Small intestine (tissue), 7 donors: ENCODE data around the gene GJD4. TPM values are rescaled to one million over a fixed set of nuclear protein-coding genes. Genes with fewer than 3 reads are reported as not detected.
A peak's percentile ranks its signal among the peaks of the same experiment; 100 is the strongest.

Experiments
- DNase-seq, 2 donors: peaks; one replicate each; pipeline versions ENCODE4 v3.0.0 to v3.0.0-alpha.2; 2013
- FAIRE-seq: peaks from 2 replicates; lab custom pipeline; 2012; peaks lifted over from hg19 to GRCh38; lab: Jason Lieb, UNC
- H3K27ac ChIP-seq, 3 donors: one replicate each; pipeline ENCODE4 v1.5.1; 2013; ENCODE audit warnings: low read length in 2 of 3, mild to moderate bottlenecking in 2 of 3, control low read depth in 1 of 3, inconsistent platforms in 1 of 3, low read depth in 1 of 3, moderate library complexity in 1 of 3
- H3K27me3 ChIP-seq, 3 donors: one replicate each; pipeline ENCODE4 v1.6.1; 2013; ENCODE audit warnings: low read length in 3 of 3, inconsistent platforms in 1 of 3; ENCODE audit not compliant: control insufficient read depth in 3 of 3, insufficient read depth in 3 of 3
- H3K36me3 ChIP-seq, 3 donors: one replicate each; pipeline ENCODE4 v1.6.1; 2013; ENCODE audit warnings: low read length in 3 of 3, inconsistent platforms in 1 of 3, low read depth in 1 of 3, mild to moderate bottlenecking in 1 of 3, moderate library complexity in 1 of 3; ENCODE audit not compliant: control insufficient read depth in 3 of 3, insufficient read depth in 2 of 3
- H3K4me1 ChIP-seq, 3 donors: one replicate each; pipeline ENCODE4 v1.6.1; 2013; ENCODE audit warnings: low read length in 2 of 3, inconsistent platforms in 1 of 3, low read depth in 1 of 3, mild to moderate bottlenecking in 1 of 3, moderate library complexity in 1 of 3; ENCODE audit not compliant: control insufficient read depth in 3 of 3, insufficient read depth in 2 of 3
- H3K4me3 ChIP-seq, 3 donors: one replicate each; pipeline ENCODE4 v1.5.1; 2013; ENCODE audit warnings: low read length in 3 of 3, control low read depth in 1 of 3, inconsistent platforms in 1 of 3, low read depth in 1 of 3, mild to moderate bottlenecking in 1 of 3, moderate library complexity in 1 of 3
- H3K9me3 ChIP-seq, 2 donors: one replicate each; pipeline ENCODE4 v1.6.1; 2013; ENCODE audit warnings: low read depth in 1 of 2, low read length in 1 of 2; ENCODE audit not compliant: control insufficient read depth in 2 of 2, insufficient read depth in 1 of 2
- WGBS, 3 donors: extraction: QIAGEN DNeasy Blood & Tissue Kit; methylation state at CpG; one replicate each; pipeline ENCODE4 v1.1.7; 2013; 5-methylcytosine and 5-hydroxymethylcytosine counted together
- polyA plus RNA-seq, 4 donors: library from polyadenylated mRNA; stranded (reverse) in 3 of 4; unstranded in 1 of 4; fragments of 200-250 nt in 3 of 4; fragments of 120-200 nt in 1 of 4; gene quantifications; one replicate each; pipeline versions ENCODE4 v1.2.1 to v1.2.3, GENCODE V29; 2013
- donor health status: healthy with polysubstance abuse.
- donor health status: control.
- donor health status: control.
- donor health status: Bipolar disorder and iron deficiency.
- donor health status: healthy.

GJD4 gene
- polyA plus RNA-seq, 4 donors: 0.03 to 0.09 TPM; not detected in 2

- 57 to 62% (median 62%) methylated on average over 8 of the region's 8 CpGs for WGBS, 3 donors
These were observed 8.6 kb downstream of the GJD4 start for GRCh38 chr10:35613597-35614226.

DNA sequence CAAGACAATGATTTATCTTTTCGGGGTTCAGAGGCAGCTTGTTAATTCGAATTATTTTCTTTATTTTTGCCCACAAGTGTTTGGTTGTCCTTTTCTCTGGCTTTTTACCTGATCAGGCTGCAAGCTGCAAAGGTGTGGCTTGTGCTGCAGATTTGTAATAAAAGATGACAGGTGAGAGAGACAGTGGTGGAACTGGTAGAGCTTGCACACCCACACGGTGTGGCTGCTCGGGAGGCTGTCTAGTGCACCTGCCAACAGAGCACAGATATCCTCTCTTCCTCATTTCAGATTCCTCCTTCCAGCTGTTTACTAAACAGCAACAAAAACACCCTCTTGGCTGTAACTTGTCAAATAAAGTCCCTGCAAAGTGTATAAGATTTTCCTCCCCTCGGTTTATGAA, 9.2 kb downstream of the GJD4 start:
- FAIRE-seq (no peak), DNase-seq (no peak)
- Histone ChIP-seq H3K9me3 (peaks cover 0 to 6% of the 10 kb centered on the region in 2 donors), H3K27ac (no peak overlapping the region), H3K4me3 (no peak overlapping the region), H3K27me3 (peaks cover 0 to 3% (median 2%) of the 10 kb centered on the region in 3 donors), H3K36me3 (no peaks in the 10 kb centered on the region), H3K4me1 (no peaks in the 10 kb centered on the region)
- 31 to 45% (median 41%) methylated on average over 5 of the region's 5 CpGs for WGBS, 3 donors

More at GRCh38 chr10:35613597-35614226, 8.6 kb downstream of the GJD4 start:
- FAIRE-seq (no peak), DNase-seq (no peak)
- Histone ChIP-seq H3K4me1 (no peaks in the 10 kb centered on the region), H3K27ac (no peak overlapping the region), H3K4me3 (no peak overlapping the region), H3K27me3 (peaks cover 0 to 6% (median 2%) of the 10 kb centered on the region in 3 donors), H3K9me3 (peaks cover 0 to 6% of the 10 kb centered on the region in 2 donors), H3K36me3 (no peaks in the 10 kb centered on the region)

- H3K36me3 ChIP-seq: no peaks in the 10 kb centered on the region
- DNase-seq (no peak), FAIRE-seq (no peak)
- H3K27ac ChIP-seq: no peak overlapping the region
- H3K4me1 ChIP-seq: no peaks in the 10 kb centered on the region
- H3K4me3 ChIP-seq: no peak overlapping the region
- no peaks in the 10 kb centered on the region for H3K27me3 ChIP-seq
- WGBS, 3 donors: 82 to 85% (median 82%) methylated on average over 6 of the region's 6 CpGs
- no peaks in the 10 kb centered on the region for H3K9me3 ChIP-seq
These were observed 21.9 kb downstream of the GJD4 start for GRCh38 chr10:35626971-35627507.

- FAIRE-seq (no peak), DNase-seq (no peak)
- Histone ChIP-seq H3K4me1 (no peaks in the 10 kb centered on the region), H3K9me3 (no peaks in the 10 kb centered on the region), H3K4me3 (no peak overlapping the region), H3K27ac (no peak overlapping the region), H3K27me3 (no peaks in the 10 kb centered on the region), H3K36me3 (no peaks in the 10 kb centered on the region)
- WGBS, 3 donors: 84 to 90% (median 86%) methylated on average over 1 of the region's 1 CpG
These were observed 26.3 kb downstream of the GJD4 start for GRCh38 chr10:35631404-35631803.

- Histone ChIP-seq H3K4me1 (no peaks in the 10 kb centered on the region), H3K27me3 (peaks cover 0 to 2% (median 0%) of the 10 kb centered on the region in 3 donors), H3K36me3 (no peaks in the 10 kb centered on the region), H3K9me3 (no peaks in the 10 kb centered on the region), H3K27ac (no peak overlapping the region), H3K4me3 (no peak overlapping the region)
- FAIRE-seq: no peak
- DNase-seq: no peak
These were observed 26.9 kb downstream of the GJD4 start for GRCh38 chr10:35632027-35632426.

GRCh38 chr10:35633006-35633980, 28.2 kb downstream of the GJD4 start:
- no peaks in the 10 kb centered on the region for H3K9me3 ChIP-seq
- peaks cover 0 to 9% (median 4%) of the 10 kb centered on the region in 3 donors for H3K27me3 ChIP-seq
- no peak for DNase-seq
- no peak overlapping the region for H3K27ac ChIP-seq
- no peaks in the 10 kb centered on the region for H3K4me1 ChIP-seq
- WGBS, 3 donors: 61 to 64% (median 63%) methylated on average over 11 to 12 of the region's 12 CpGs
- H3K36me3 ChIP-seq: no peaks in the 10 kb centered on the region
- FAIRE-seq: no peak
- no peak overlapping the region for H3K4me3 ChIP-seq

DNA sequence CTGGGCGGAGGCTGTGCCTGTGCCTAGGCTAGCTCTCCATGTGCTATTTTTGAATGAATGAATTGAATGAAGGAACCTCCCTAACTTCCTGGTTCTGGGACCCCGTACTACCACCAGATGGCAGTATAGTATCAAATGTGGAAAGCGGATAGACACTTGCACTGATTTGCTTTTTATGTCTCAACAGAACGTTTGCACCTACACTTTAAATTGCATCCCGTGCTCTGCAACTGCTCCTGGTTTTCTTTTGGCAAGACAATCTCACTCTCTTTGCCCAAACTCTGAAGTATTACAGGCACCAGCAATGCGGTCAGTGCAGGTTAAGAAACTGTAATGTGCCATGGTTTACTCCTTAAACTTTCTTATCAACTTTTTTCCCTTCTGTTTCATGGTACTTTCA, 30.4 kb downstream of the GJD4 start:
- Histone ChIP-seq H3K36me3 (no peaks in the 10 kb centered on the region), H3K9me3 (peaks cover 0 to 3% of the 10 kb centered on the region in 2 donors), H3K27ac (no peak overlapping the region), H3K4me1 (no peaks in the 10 kb centered on the region), H3K4me3 (no peak overlapping the region), H3K27me3 (peaks cover 0 to 22% (median 8%) of the 10 kb centered on the region in 3 donors)
- WGBS, 3 donors: 13 to 14% (median 14%) methylated on average over 6 of the region's 6 CpGs
- FAIRE-seq (no peak), DNase-seq (peak; percentile 73 to 77)

- DNase-seq: no peak
- H3K4me1 ChIP-seq: no peaks in the 10 kb centered on the region
- H3K27me3 ChIP-seq: peaks cover 0 to 25% (median 8%) of the 10 kb centered on the region in 3 donors
- 40 to 46% (median 40%) methylated on average over 7 of the region's 7 CpGs for WGBS, 3 donors
- no peaks in the 10 kb centered on the region for H3K36me3 ChIP-seq
- FAIRE-seq: no peak
- no peak overlapping the region for H3K27ac ChIP-seq
- H3K4me3 ChIP-seq: no peak overlapping the region
- peaks cover 0 to 3% of the 10 kb centered on the region in 2 donors for H3K9me3 ChIP-seq
These were observed 31.8 kb downstream of the GJD4 start for GRCh38 chr10:35636956-35637355.
